Breast epithelium (tissue), 4 donors: ENCODE measurements around the gene FAM151A. TPM values are rescaled to one million over a fixed set of nuclear protein-coding genes. Genes with fewer than 3 reads are reported as not detected.

Experiments used
- DNase-seq, 2 donors: peaks; one replicate each; pipeline ENCODE4 v3.0.0-alpha.2; 2019; ENCODE audit warnings: low spot score in 2 of 2
- H3K27ac ChIP-seq, 2 donors: fragments of 200-600 bp; sonication (generic) in 1 of 2; one replicate each; pipeline ENCODE4 v1.5.1; 2016 to 2019; ENCODE audit warnings: mild to moderate bottlenecking in 1 of 2
- H3K27me3 ChIP-seq, 2 donors: fragments of 200-600 bp; sonication (generic) in 1 of 2; one replicate each; pipeline versions ENCODE4 v1.5.1 to v1.6.0; 2017 to 2019; ENCODE audit warnings: control low read depth in 1 of 2, mild to moderate bottlenecking in 1 of 2
- H3K36me3 ChIP-seq: fragments of 200-600 bp; one replicate; pipeline ENCODE4 v1.5.1; 2019
- H3K4me1 ChIP-seq, 2 donors: fragments of 200-600 bp; sonication (generic); one replicate each; pipeline ENCODE4 v1.5.1; 2016 to 2019; ENCODE audit warnings: control low read depth in 1 of 2
- H3K4me3 ChIP-seq, 3 donors: fragments of 200-600 bp; sonication (generic); 1 replicate in 2 of 3; 2 replicates in 1 of 3; pipeline ENCODE4 v1.5.1; 2016 to 2019; ENCODE audit warnings: mild to moderate bottlenecking in 3 of 3, moderate library complexity in 2 of 3
- H3K9me3 ChIP-seq, 2 donors: fragments of 200-600 bp; sonication (generic) in 1 of 2; one replicate each; pipeline ENCODE4 v1.5.1; 2016 to 2019; ENCODE audit warnings: control low read depth in 1 of 2
- POLR2A ChIP-seq: fragments of 450-650 bp; IDR thresholded peaks from one replicate; pipeline ENCODE4 v1.6.1; 2016; ENCODE audit warnings: antibody characterized with exemption, mild to moderate bottlenecking, moderate library complexity
- POLR2AphosphoS5 ChIP-seq, 3 donors: sonication (generic); formaldehyde crosslinking; IDR thresholded peaks; one replicate each; pipeline ENCODE4 v1.6.1; 2017; ENCODE audit warnings: antibody characterized with exemption in 3 of 3
- intact Hi-C: fragments of 100-400 bp; cut with DNase I; formaldehyde crosslinking; loops from one replicate; pipeline ENCODE4 v1.15.1; 2023; ENCODE audit warnings: low total_unique reads
- total RNA-seq, 3 donors: library from RNA; depleted of rRNA; stranded (reverse); fragments of >200 nt; gene quantifications; one replicate each; pipeline ENCODE4 v1.1.0, GENCODE V29; 2016
- TF ChIP-seq, protein P1 (sequence below), 3 donors: fragments of 450-650 bp; IDR thresholded peaks; one replicate each; pipeline ENCODE4 v1.5.1; 2016 to 2017; ENCODE audit warnings: antibody characterized with exemption in 3 of 3, mild to moderate bottlenecking in 3 of 3, moderate library complexity in 3 of 3

Gene FAM151A
- total RNA-seq, 3 donors from 2014 or later = 0.16 to 0.33 TPM; not detected in 1

- no peaks in the 10 kb centered on the region for H3K9me3 ChIP-seq
- TF ChIP-seq POLR2AphosphoS5 (IDR thresholded peaks at IDR 0.05) = no peak
- TF ChIP-seq, protein P1, sequence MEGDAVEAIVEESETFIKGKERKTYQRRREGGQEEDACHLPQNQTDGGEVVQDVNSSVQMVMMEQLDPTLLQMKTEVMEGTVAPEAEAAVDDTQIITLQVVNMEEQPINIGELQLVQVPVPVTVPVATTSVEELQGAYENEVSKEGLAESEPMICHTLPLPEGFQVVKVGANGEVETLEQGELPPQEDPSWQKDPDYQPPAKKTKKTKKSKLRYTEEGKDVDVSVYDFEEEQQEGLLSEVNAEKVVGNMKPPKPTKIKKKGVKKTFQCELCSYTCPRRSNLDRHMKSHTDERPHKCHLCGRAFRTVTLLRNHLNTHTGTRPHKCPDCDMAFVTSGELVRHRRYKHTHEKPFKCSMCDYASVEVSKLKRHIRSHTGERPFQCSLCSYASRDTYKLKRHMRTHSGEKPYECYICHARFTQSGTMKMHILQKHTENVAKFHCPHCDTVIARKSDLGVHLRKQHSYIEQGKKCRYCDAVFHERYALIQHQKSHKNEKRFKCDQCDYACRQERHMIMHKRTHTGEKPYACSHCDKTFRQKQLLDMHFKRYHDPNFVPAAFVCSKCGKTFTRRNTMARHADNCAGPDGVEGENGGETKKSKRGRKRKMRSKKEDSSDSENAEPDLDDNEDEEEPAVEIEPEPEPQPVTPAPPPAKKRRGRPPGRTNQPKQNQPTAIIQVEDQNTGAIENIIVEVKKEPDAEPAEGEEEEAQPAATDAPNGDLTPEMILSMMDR (IDR thresholded peaks at IDR 0.05) = no peak
Observed at GRCh38 chr1:54665852-54666251, 42.5 kb upstream of the FAM151A start.

GRCh38 chr1:54664364-54664763, 41.0 kb upstream of the FAM151A start:
- no peaks in the 10 kb centered on the region for H3K27me3 ChIP-seq
- H3K4me3 ChIP-seq = no peak overlapping the region
- intact Hi-C loops = no loop called here
- no peaks in the 10 kb centered on the region for H3K4me1 ChIP-seq
- H3K27ac ChIP-seq = no peak overlapping the region
- no peak for DNase-seq
- no peaks in the 10 kb centered on the region for H3K36me3 ChIP-seq
- H3K9me3 ChIP-seq = no peaks in the 10 kb centered on the region
- no peak for TF ChIP-seq POLR2A
- TF ChIP-seq, protein P1 (IDR thresholded peaks at IDR 0.05) = no peak
- no peak for TF ChIP-seq POLR2AphosphoS5 (IDR thresholded peaks at IDR 0.05)

More at GRCh38 chr1:54665852-54666251, 42.5 kb upstream of the FAM151A start:
- no peak for DNase-seq
- H3K4me3 ChIP-seq = no peak overlapping the region
- H3K27me3 ChIP-seq = no peaks in the 10 kb centered on the region
- H3K4me1 ChIP-seq = no peaks in the 10 kb centered on the region
- no peaks in the 10 kb centered on the region for H3K36me3 ChIP-seq
- no peak overlapping the region for H3K27ac ChIP-seq
- intact Hi-C loops = no loop called here

DNA sequence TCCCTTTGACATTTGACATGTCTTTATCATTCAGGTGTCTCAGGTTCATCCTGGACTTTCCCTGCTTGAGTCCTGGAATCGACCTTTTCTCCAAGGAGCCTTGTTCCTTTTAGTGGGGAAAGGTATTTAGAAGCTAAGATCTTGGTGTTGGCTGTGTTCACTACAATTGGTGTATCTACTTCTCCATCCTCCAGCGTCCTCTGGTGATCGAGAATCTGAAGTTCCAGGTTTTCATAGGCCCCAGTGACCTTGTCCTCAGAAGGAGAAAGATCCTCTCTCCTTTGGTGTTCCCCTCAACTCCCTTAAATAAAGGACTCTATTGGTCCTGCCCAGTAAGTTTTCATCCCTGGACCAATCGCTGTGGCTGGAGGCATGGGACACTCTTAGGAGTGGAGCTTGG, 40.4 kb upstream of the FAM151A start:
- TF ChIP-seq POLR2AphosphoS5 (IDR thresholded peaks at IDR 0.05) (no peak), POLR2A (no peak)
- TF ChIP-seq, protein P1 (IDR thresholded peaks at IDR 0.05) = no peak
- intact Hi-C loops = no loop called here
- Histone ChIP-seq H3K9me3 (no peaks in the 10 kb centered on the region), H3K27ac (no peak overlapping the region), H3K4me1 (no peaks in the 10 kb centered on the region), H3K36me3 (no peaks in the 10 kb centered on the region), H3K4me3 (no peak overlapping the region), H3K27me3 (no peaks in the 10 kb centered on the region)
- no peak for DNase-seq

GRCh38 chr1:54658164-54658913, 35.0 kb upstream of the FAM151A start:
- intact Hi-C loops = no loop called here
- no peak for DNase-seq
- Histone ChIP-seq H3K4me1 (no peaks in the 10 kb centered on the region), H3K36me3 (no peaks in the 10 kb centered on the region), H3K27me3 (no peaks in the 10 kb centered on the region), H3K27ac (no peak overlapping the region), H3K9me3 (peaks cover 0 to 7% of the 10 kb centered on the region in 2 donors), H3K4me3 (no peak overlapping the region)
- no peak for TF ChIP-seq POLR2AphosphoS5 (IDR thresholded peaks at IDR 0.05)
- TF ChIP-seq POLR2A = no peak
- TF ChIP-seq, protein P1 (IDR thresholded peaks at IDR 0.05) = no peak

- TF ChIP-seq POLR2A = no peak
- no peak for DNase-seq
- H3K27ac ChIP-seq = no peak overlapping the region
- H3K4me3 ChIP-seq = no peak overlapping the region
- peaks cover 0 to 2% of the 10 kb centered on the region in 2 donors for H3K9me3 ChIP-seq
- intact Hi-C loops = no loop called here
- H3K27me3 ChIP-seq = no peaks in the 10 kb centered on the region
- no peaks in the 10 kb centered on the region for H3K4me1 ChIP-seq
- H3K36me3 ChIP-seq = no peaks in the 10 kb centered on the region
Observed at GRCh38 chr1:54653036-54653435, 29.7 kb upstream of the FAM151A start.
